GM20000 (cell line): ENCODE results near the gene MX1.

Experiments used
- DNase-seq: peaks from one replicate; pipeline ENCODE4 v3.0.0; 2012; ENCODE audit warnings: low spot score
- TF ChIP-seq, protein P1 (sequence below): IDR thresholded peaks from 2 replicates; pipeline ENCODE4 v1.5.1; 2012; ENCODE audit warnings: mild to moderate bottlenecking, control low read depth; ENCODE audit errors: extremely low read depth, missing control alignments

The MX1 gene

DNA sequence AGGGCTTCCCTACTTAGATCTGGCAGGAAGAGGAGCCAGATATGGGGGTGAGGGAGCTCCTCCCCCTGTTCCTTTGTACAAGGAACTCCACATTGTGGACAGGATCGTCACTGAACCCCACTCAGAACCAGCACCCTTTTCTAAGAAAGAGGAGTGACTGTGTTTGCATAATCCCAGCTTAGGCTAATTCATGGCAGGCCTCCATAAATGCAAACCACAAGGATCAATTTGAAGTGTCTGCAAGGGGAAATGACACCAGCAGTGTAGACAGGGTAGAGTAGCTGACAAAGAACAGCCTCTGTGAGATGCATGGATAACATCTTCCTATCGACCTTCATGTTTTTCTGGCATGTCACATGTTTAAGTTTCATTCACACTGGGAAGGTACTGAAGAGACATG is 11.7 kb downstream of the MX1 start:
- TF ChIP-seq, protein P1, sequence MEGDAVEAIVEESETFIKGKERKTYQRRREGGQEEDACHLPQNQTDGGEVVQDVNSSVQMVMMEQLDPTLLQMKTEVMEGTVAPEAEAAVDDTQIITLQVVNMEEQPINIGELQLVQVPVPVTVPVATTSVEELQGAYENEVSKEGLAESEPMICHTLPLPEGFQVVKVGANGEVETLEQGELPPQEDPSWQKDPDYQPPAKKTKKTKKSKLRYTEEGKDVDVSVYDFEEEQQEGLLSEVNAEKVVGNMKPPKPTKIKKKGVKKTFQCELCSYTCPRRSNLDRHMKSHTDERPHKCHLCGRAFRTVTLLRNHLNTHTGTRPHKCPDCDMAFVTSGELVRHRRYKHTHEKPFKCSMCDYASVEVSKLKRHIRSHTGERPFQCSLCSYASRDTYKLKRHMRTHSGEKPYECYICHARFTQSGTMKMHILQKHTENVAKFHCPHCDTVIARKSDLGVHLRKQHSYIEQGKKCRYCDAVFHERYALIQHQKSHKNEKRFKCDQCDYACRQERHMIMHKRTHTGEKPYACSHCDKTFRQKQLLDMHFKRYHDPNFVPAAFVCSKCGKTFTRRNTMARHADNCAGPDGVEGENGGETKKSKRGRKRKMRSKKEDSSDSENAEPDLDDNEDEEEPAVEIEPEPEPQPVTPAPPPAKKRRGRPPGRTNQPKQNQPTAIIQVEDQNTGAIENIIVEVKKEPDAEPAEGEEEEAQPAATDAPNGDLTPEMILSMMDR: no peak

DNA sequence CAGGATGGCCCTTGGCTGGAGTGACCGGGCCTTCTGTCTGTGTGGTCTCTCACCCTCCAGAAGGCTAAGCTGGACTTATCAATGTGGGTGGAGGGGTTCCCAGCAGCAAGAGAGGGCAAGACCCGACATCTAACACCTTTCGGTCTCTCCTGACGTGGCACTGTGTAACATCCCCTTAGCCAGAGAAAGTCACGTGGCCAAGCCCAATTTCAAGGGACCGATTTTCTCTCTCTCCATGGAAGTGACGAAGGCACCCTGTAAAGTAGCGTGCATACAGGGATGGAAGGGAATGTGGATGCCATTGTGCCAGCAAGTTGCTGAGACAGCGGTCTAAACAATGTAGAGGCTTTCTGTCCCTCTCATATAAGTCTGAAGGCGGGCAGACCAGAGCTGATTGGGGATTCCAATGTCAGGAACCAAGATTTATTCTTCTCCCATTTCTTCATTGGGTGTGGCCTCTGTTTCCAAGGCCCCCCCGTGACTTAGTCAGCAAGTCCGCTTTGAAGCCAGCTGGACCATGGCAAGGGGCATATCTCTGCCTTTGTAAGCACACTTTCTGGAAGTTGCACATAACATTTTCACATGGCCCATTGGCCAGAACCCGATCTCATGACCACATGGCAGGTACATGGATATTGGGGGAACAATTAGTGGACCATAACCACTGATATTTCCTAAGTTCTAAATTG is 12.5 kb downstream of the MX1 start:
- TF ChIP-seq, protein P1: no peak
- no peak for DNase-seq

More for the DNA sequence above, 11.7 kb downstream of the MX1 start:
- no peak for DNase-seq

DNA sequence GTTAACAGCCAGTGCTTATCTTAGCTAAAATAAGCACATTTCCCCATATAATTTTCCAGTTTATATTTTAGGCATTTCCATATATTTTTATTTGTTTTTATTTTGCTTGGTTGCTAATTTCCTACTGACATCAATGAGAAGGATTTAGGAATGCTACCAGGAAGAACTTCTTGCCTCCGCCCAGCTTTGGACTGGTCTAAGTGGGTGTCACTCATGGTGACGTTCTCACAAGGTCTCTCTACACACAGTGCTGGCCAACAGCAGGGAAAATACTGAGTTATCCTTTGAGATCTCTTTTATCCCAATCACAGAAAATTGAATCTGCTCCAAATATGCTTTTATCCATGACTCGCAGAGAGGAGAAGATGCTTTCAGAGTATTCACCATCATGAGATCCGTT is 13.2 kb downstream of the MX1 start:
- TF ChIP-seq, protein P1: no peak
- DNase-seq: no peak

DNA sequence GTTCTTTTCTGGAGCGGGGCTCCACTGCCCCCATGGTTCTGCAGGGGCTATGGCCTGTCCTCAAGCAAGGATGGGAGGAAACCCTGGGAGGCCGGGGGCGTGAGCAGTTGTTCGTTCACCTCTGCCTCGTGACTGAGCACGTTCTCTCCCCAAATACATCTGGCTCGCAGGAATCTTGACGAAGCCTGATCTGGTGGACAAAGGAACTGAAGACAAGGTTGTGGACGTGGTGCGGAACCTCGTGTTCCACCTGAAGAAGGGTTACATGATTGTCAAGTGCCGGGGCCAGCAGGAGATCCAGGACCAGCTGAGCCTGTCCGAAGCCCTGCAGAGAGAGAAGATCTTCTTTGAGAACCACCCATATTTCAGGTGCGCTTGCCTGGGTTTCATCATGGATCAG is 15.5 kb downstream of the MX1 start:
- DNase-seq: no peak
- TF ChIP-seq, protein P1: no peak

DNA sequence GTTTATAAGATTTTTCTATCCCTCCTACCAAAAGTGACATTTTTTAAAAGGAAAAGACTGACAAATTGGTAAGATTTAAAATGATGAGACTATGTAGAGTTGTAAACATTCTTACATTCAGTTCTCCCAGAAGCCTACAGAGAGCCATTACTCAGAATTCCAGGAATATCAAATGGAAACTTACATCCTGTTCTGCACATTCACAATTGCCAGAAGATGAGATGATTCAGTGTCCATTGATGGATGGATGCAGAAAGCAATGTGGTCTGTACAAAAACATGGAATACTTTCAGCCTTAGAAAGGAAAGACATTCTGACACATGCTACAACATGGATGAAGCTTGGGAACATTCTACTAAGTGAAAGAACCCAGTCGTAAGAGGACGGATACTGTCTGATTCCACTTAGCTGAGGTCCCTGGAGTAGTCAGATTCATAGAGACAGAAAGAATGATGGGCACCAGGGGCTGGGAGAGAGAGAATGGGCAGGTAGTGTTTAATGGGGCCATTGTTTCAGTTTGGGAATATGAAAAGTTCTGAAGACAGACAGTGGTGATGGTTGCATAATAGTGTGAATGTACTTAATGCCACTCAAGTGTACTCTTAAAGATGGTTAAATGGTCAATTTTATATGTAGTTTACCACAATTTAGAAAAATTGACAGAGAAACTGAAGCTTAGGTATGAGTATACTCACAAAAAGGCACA is 16.6 kb downstream of the MX1 start:
- TF ChIP-seq, protein P1: no peak

DNA sequence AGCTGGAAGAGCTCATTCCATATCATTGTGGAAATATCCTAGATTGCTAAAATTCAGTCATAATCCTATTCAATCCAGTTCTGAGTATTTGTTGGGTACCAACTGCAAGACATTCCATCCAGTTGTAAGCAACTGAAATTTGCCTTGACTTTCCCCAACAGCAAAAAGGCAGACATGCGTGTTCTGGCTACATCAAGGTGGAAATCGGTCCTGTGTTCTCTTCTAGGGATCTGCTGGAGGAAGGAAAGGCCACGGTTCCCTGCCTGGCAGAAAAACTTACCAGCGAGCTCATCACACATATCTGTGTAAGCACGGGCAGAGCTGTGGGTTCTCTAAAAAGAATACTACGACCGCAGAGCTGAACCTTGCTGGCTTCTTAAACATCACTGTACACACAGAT is 17.5 kb downstream of the MX1 start:
- no peak for DNase-seq
- TF ChIP-seq, protein P1: no peak

More for the DNA sequence above, 16.6 kb downstream of the MX1 start:
- no peak for DNase-seq

DNA sequence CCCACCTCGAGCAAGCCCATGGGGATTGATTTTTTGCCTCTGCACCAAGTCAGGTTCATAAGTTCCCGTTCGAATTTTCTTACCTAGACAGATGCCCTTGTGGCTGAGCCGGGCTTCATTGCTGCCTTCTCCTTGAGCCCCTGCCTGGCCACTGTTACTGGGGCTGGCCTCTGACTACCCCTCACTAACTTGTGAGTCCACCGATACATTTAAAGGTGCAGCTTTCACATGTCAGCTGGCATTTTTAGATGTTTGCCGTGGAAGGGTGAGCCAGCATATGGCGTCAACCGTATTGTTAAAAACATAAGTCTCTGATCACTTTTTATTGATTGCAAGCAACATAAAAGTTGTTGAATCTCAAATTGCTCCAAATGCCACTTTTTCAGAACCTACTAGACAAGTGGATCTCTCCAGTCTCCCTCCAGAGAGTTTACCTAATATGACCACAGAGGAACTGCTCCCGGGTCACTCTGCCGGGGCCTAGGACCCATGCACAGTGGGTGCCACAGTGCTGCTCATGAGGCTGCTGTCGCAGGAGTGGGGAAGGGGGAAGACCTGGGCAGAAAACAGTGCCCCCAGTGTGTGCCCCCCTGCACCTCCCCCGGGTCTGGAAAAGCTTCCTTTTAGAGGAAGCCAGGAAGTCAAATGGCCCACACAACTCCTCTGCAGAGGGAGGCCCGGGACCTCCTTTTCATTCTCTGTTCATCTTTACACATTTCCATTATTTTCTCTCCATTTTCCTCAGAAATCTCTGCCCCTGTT is 18.8 kb downstream of the MX1 start:
- DNase-seq: no peak
- TF ChIP-seq, protein P1: no peak
